Measurements from ENCODE around the gene C16orf86.
A peak's percentile ranks its signal among the peaks of the same experiment; 100 is the strongest.

C16orf86 gene

DNA sequence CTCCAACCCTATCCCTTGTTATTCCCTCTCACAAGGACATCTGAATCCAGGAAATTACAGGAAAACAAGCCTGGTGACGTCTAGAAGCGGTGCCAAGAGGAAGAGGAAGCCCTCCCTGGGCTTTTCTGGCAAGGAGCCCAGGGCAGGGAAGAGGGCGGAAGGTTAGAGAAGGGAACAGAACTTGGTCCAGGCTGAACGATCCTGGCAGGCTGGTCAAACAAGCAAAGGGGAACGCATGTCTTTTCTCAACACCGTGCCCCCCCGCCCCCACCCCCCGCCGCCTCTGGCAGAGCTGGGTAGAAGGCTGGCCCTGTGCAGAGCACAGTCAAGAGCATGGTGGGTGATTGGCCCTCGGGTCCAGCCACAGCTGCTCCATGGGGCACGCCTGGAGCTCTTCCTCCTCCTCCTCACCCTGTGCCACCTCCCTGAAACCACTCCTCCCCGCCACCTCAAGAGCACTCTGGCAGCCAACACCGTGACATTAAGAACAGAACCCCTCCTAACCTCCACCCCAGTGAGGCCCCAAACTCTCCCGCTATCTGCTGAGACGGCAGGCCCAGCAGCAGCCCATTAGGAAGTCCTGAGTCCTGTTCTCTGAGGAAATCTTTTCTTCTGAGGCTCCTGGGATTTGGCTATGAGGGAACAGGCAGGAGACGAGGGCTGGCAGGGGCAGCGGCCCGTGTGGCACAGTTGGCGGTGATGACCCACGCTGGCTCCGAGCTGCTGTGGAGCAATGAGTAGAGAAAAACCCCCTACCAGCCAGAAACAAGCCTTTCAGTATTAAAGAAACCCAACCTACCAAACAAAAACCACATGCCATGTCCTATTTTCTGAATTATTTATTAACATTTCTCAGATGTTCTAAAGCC, 7.3 kb downstream of the C16orf86 start:
- Histone ChIP-seq H3K9ac (ENCODE audit: low read length in 5 of 5) (peak overlapping the region; percentile 8 to 82 (median 65)), H3K4me3 (ENCODE audit: low read depth in 1 of 5, low read length in 5 of 5) (peak overlapping the region in 1 of 5 donors; percentile 26), H3K36me3 (ENCODE audit: control insufficient read depth in 5 of 5, insufficient read depth in 5 of 5, low read length in 5 of 5) (peaks cover 0 to 8% (median 4%) of the 10 kb centered on the region in 5 donors), H3K27me3 (ENCODE audit: control insufficient read depth in 5 of 5, insufficient read depth in 4 of 5, low read length in 5 of 5) (no peaks in the 10 kb centered on the region), H3K9me3 (ENCODE audit: control insufficient read depth in 5 of 5, low read length in 5 of 5) (no peaks in the 10 kb centered on the region), H3K4me1 (ENCODE audit: control insufficient read depth in 5 of 5, insufficient read depth in 5 of 5, low read length in 5 of 5) (peaks cover 18 to 59% (median 53%) of the 10 kb centered on the region in 5 donors), H3K27ac (ENCODE audit: low read depth, low read length) (peak overlapping the region; percentile 95)

DNA sequence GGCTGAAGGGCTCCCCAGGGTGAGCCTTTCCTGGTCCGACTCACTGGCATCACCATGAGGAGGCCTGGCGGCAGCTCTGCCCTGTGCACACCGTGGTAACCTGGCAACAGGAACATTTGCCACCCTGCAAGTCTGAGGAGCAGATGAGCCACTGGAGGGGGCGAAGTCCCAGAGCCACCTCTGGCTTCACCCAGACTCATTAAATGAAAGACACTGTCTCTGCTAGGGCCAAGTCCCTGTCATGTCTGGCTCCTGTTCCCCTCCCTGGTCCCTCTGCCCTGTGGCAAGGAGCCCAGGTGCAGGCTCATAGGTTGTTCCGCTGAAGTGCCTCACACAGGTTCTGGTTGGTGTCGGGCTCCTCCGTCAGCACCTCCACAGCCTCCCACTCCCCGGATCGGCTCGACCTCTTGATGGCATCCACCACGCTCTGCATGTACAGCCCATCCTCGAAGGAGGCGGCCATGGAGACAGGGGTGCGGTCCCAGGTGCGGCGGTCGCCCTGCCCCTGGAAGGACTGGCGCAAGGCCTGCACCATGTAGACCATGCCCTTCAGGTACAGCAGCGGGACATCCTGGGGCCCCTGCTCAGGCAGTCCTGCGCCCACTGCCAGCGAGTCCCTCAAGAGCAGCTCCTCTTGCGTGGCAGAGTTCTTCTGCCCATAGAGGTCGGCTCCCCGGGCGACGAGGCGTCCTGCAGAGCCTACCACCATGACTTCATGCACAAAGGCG, 8.4 kb downstream of the C16orf86 start:
- Histone ChIP-seq H3K9me3 (ENCODE audit: control insufficient read depth in 5 of 5, low read length in 5 of 5) (no peaks in the 10 kb centered on the region), H3K4me3 (ENCODE audit: low read depth in 1 of 5, low read length in 5 of 5) (peak overlapping the region in 1 of 5 donors; percentile 26), H3K27ac (ENCODE audit: low read depth, low read length) (peak overlapping the region; percentile 95), H3K4me1 (ENCODE audit: control insufficient read depth in 5 of 5, insufficient read depth in 5 of 5, low read length in 5 of 5) (peaks cover 18 to 56% (median 53%) of the 10 kb centered on the region in 5 donors), H3K36me3 (ENCODE audit: control insufficient read depth in 5 of 5, insufficient read depth in 5 of 5, low read length in 5 of 5) (peaks cover 0 to 8% (median 4%) of the 10 kb centered on the region in 5 donors), H3K27me3 (ENCODE audit: control insufficient read depth in 5 of 5, insufficient read depth in 4 of 5, low read length in 5 of 5) (no peaks in the 10 kb centered on the region), H3K9ac (ENCODE audit: low read length in 5 of 5) (peak overlapping the region in 4 of 5 donors; percentile 8 to 75 (median 64))

DNA sequence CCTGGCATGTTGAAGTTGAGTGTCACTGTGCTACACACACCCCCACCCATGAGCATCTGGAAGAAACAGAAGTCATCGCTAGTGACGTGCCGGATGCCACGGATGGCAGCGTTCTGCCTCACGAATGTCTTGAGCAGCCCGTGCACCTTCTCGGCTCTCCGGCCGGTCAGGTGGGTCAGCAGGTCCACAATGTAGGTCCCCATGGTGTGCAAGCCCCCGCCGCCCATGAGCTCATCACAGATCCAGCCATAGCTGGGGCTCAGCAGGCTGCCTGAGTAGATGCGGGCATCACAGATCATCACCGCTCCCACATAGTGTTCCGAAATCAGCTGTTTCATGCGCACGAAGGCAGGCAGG, 8.9 kb downstream of the C16orf86 start:
- Histone ChIP-seq H3K4me3 (ENCODE audit: low read depth in 1 of 5, low read length in 5 of 5) (no peak overlapping the region), H3K9me3 (ENCODE audit: control insufficient read depth in 5 of 5, low read length in 5 of 5) (no peaks in the 10 kb centered on the region), H3K36me3 (ENCODE audit: control insufficient read depth in 5 of 5, insufficient read depth in 5 of 5, low read length in 5 of 5) (peaks cover 0 to 13% (median 4%) of the 10 kb centered on the region in 5 donors), H3K27ac (ENCODE audit: low read depth, low read length) (no peak overlapping the region), H3K27me3 (ENCODE audit: control insufficient read depth in 5 of 5, insufficient read depth in 4 of 5, low read length in 5 of 5) (no peaks in the 10 kb centered on the region), H3K4me1 (ENCODE audit: control insufficient read depth in 5 of 5, insufficient read depth in 5 of 5, low read length in 5 of 5) (peaks cover 18 to 56% (median 53%) of the 10 kb centered on the region in 5 donors), H3K9ac (ENCODE audit: low read length in 5 of 5) (no peak overlapping the region)

DNA sequence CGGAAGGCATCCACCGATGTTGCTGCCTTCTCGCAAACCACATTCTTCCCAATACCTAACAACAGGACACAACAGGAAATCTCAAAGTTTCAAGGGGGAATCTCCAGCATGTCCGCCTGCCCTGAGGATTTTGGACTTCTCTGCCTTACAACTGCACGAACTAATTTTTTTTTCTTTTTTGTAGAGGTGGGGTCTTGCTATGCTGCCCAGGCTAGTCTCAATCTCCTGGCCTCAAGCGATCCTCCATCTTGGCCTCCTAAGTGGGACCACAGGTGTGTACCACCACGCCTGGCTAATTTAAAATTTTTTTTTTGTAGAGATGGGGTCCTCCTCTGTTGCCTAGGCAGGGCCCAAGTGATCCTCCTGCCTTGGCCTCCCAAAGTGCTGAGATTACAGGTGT, 9.4 kb downstream of the C16orf86 start:
- peaks cover 0 to 14% (median 4%) of the 10 kb centered on the region in 5 donors for H3K36me3 ChIP-seq (ENCODE audit: control insufficient read depth in 5 of 5, insufficient read depth in 5 of 5, low read length in 5 of 5)
- H3K9ac ChIP-seq (ENCODE audit: low read length in 5 of 5) = no peak overlapping the region
- no peaks in the 10 kb centered on the region for H3K9me3 ChIP-seq (ENCODE audit: control insufficient read depth in 5 of 5, low read length in 5 of 5)
- peak overlapping the region; percentile 30 for H3K27ac ChIP-seq (ENCODE audit: low read depth, low read length)
- H3K27me3 ChIP-seq (ENCODE audit: control insufficient read depth in 5 of 5, insufficient read depth in 4 of 5, low read length in 5 of 5) = no peaks in the 10 kb centered on the region
- peaks cover 18 to 56% (median 53%) of the 10 kb centered on the region in 5 donors for H3K4me1 ChIP-seq (ENCODE audit: control insufficient read depth in 5 of 5, insufficient read depth in 5 of 5, low read length in 5 of 5)
- no peak overlapping the region for H3K4me3 ChIP-seq (ENCODE audit: low read depth in 1 of 5, low read length in 5 of 5)

DNA sequence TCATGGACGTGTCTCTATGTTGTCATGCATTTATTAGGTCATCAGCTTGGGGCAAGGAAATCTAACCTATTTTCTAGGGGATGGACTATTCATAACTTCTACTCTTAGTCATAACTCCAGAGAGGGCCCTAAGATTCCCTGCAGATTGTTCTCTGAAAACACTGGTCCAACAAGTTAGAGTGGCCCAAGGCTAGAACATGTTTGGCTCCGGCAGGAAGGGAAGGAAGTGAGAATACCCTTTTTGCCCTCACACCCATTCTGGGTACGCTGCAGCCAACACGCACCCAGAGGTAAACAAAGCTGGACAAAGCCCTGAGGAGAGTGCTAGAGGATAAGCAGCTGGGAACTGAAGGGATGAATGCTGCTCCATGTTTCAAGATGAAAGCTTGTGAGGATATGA, 9.9 kb downstream of the C16orf86 start:
- Histone ChIP-seq H3K36me3 (ENCODE audit: control insufficient read depth in 5 of 5, insufficient read depth in 5 of 5, low read length in 5 of 5) (peaks cover 0 to 16% (median 4%) of the 10 kb centered on the region in 5 donors), H3K9me3 (ENCODE audit: control insufficient read depth in 5 of 5, low read length in 5 of 5) (no peaks in the 10 kb centered on the region), H3K27ac (ENCODE audit: low read depth, low read length) (peak overlapping the region; percentile 30), H3K9ac (ENCODE audit: low read length in 5 of 5) (peak overlapping the region in 2 of 5 donors; percentile 30 to 50), H3K4me1 (ENCODE audit: control insufficient read depth in 5 of 5, insufficient read depth in 5 of 5, low read length in 5 of 5) (peaks cover 18 to 56% (median 53%) of the 10 kb centered on the region in 5 donors), H3K4me3 (ENCODE audit: low read depth in 1 of 5, low read length in 5 of 5) (no peak overlapping the region), H3K27me3 (ENCODE audit: control insufficient read depth in 5 of 5, insufficient read depth in 4 of 5, low read length in 5 of 5) (no peaks in the 10 kb centered on the region)

DNA sequence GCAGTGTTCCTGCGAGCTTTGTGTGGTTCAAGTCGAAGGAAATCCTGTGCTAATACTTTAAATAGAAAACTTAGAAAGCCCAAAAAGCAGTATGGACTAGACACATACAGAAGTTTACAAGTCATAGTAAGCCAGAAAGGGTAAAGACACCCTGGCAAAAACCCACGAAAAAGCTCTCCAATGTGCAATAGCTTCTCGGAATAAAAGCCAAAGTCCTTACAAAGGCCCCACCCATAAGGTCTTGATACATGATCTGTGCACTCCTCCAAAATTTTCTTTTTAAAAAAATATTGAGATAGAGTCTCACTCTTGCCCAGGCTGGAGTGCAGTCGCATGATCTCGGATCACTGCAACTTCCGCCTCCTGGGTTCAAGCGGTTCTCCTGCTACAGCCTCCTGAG, 10.3 kb downstream of the C16orf86 start:
- peaks cover 18 to 56% (median 53%) of the 10 kb centered on the region in 5 donors for H3K4me1 ChIP-seq (ENCODE audit: control insufficient read depth in 5 of 5, insufficient read depth in 5 of 5, low read length in 5 of 5)
- H3K9ac ChIP-seq (ENCODE audit: low read length in 5 of 5) = peak overlapping the region in 1 of 5 donors; percentile 50
- peaks cover 0 to 16% (median 4%) of the 10 kb centered on the region in 5 donors for H3K36me3 ChIP-seq (ENCODE audit: control insufficient read depth in 5 of 5, insufficient read depth in 5 of 5, low read length in 5 of 5)
- H3K27me3 ChIP-seq (ENCODE audit: control insufficient read depth in 5 of 5, insufficient read depth in 4 of 5, low read length in 5 of 5) = no peaks in the 10 kb centered on the region
- H3K4me3 ChIP-seq (ENCODE audit: low read depth in 1 of 5, low read length in 5 of 5) = no peak overlapping the region
- no peaks in the 10 kb centered on the region for H3K9me3 ChIP-seq (ENCODE audit: control insufficient read depth in 5 of 5, low read length in 5 of 5)
- peak overlapping the region; percentile 30 for H3K27ac ChIP-seq (ENCODE audit: low read depth, low read length)

DNA sequence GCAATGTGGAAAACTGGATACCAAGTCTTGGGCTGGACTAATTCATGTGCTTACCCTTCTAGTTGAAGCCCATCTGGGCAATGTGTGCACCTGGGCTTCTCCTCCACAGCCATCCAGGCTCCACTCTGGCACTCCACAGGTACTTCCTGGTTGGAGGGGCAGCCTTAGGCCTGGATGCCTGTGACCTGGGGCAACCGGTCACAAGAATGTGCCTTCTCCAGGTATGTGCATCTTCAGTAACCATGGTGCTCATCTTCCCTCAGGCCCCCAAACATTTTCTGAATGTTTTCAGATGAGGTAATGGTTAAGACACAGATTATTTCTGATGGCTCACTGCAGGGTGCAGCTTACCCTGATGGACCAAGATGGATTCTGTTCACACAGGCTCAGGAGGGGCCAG, 11.1 kb downstream of the C16orf86 start:
- peaks cover 18 to 54% (median 49%) of the 10 kb centered on the region in 5 donors for H3K4me1 ChIP-seq (ENCODE audit: control insufficient read depth in 5 of 5, insufficient read depth in 5 of 5, low read length in 5 of 5)
- H3K9ac ChIP-seq (ENCODE audit: low read length in 5 of 5) = peak overlapping the region in 1 of 5 donors; percentile 38
- peaks cover 0 to 16% (median 4%) of the 10 kb centered on the region in 5 donors for H3K36me3 ChIP-seq (ENCODE audit: control insufficient read depth in 5 of 5, insufficient read depth in 5 of 5, low read length in 5 of 5)
- no peaks in the 10 kb centered on the region for H3K27me3 ChIP-seq (ENCODE audit: control insufficient read depth in 5 of 5, insufficient read depth in 4 of 5, low read length in 5 of 5)
- H3K9me3 ChIP-seq (ENCODE audit: control insufficient read depth in 5 of 5, low read length in 5 of 5) = no peaks in the 10 kb centered on the region
- H3K27ac ChIP-seq (ENCODE audit: low read depth, low read length) = peak overlapping the region; percentile 30
- no peak overlapping the region for H3K4me3 ChIP-seq (ENCODE audit: low read depth in 1 of 5, low read length in 5 of 5)

DNA sequence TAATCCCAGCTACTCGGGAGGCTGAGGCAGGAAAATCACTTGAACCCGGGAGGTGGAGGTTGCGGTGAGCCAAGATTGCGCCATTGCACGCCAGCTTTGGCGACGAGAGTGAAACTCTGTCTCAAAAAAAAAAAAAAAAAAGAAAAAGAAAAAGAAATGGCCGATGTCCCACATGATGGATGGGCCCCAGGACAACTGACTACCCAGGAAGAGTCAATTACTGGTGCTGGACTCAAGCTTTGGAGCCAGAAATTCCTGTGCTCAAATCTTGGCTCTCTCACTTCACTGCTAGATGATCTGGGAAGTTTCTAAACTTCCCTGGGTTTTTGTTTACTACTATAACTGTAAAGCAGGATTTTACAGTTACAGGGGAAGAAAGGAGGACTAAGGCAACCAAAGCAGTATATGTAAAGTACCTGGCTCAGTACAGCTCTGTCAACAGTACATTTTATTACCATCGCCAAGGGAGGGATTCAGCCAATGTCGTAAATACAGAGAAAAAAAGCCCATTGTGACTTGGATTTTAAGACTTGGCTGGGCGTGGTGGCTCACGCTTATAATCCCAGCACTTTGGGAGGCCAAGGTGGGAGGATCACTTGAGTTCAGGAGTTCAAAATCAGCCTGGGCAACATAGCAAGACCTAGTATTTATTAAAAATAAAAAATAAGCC, 11.9 kb downstream of the C16orf86 start:
- H3K4me1 ChIP-seq (ENCODE audit: control insufficient read depth in 5 of 5, insufficient read depth in 5 of 5, low read length in 5 of 5) = peaks cover 10 to 46% (median 43%) of the 10 kb centered on the region in 5 donors
- H3K36me3 ChIP-seq (ENCODE audit: control insufficient read depth in 5 of 5, insufficient read depth in 5 of 5, low read length in 5 of 5) = peaks cover 0 to 23% (median 9%) of the 10 kb centered on the region in 5 donors
- no peaks in the 10 kb centered on the region for H3K27me3 ChIP-seq (ENCODE audit: control insufficient read depth in 5 of 5, insufficient read depth in 4 of 5, low read length in 5 of 5)
- H3K9me3 ChIP-seq (ENCODE audit: control insufficient read depth in 5 of 5, low read length in 5 of 5) = no peaks in the 10 kb centered on the region
- peak overlapping the region in 1 of 5 donors; percentile 39 for H3K9ac ChIP-seq (ENCODE audit: low read length in 5 of 5)
- peak overlapping the region in 1 of 5 donors; percentile 6 for H3K4me3 ChIP-seq (ENCODE audit: low read depth in 1 of 5, low read length in 5 of 5)
- H3K27ac ChIP-seq (ENCODE audit: low read depth, low read length) = peak overlapping the region; percentile 65

DNA sequence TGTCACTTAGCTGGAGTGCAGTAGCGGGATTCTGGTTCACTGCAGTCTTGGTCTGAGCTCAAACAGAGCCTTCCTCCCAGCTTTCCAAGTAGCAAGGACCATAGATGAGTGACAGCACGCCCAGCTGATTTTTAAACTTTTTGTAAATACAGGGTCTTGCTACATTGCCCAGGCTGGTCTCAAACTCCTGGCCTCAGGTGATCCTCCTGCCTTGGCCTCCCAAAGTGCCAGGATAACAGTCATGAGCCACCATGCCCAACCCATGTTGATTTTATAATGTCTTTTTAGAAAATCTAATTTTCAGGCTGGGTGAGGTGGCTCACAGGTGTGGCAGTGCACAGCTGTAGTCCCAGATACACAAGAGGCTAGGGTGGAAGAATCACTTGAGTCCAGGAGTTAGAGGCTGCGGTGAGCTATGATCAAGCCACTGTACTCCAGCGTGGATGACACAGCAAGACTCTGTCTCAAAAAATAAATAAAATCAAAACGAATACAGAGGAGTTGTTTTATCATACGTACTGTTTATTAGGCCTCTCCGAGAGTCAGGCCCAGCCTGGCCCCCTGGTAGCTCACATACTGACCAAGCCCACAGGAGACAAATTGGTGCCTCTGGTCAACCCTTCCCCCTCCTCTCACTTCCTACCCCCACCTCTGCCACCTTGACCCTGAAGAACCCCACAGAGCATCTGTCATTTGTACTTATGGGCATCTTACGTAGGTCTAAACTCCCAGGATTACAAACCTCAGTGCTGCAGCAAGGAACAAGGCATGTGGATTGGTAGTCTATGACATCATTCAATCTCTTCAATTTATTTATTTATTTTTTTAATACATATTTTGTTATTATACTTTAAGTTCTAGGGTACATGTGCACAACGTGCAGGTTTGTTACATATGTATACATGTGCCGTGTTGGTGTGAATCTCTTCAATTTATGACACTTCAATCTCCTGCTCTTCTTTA, 13.6 kb downstream of the C16orf86 start:
- Histone ChIP-seq H3K27ac (ENCODE audit: low read depth, low read length) (no peak overlapping the region), H3K4me3 (ENCODE audit: low read depth in 1 of 5, low read length in 5 of 5) (no peak overlapping the region), H3K9me3 (ENCODE audit: control insufficient read depth in 5 of 5, low read length in 5 of 5) (no peaks in the 10 kb centered on the region), H3K9ac (ENCODE audit: low read length in 5 of 5) (no peak overlapping the region), H3K4me1 (ENCODE audit: control insufficient read depth in 5 of 5, insufficient read depth in 5 of 5, low read length in 5 of 5) (peaks cover 6 to 37% (median 36%) of the 10 kb centered on the region in 5 donors), H3K27me3 (ENCODE audit: control insufficient read depth in 5 of 5, insufficient read depth in 4 of 5, low read length in 5 of 5) (no peaks in the 10 kb centered on the region), H3K36me3 (ENCODE audit: control insufficient read depth in 5 of 5, insufficient read depth in 5 of 5, low read length in 5 of 5) (peaks cover 0 to 33% (median 17%) of the 10 kb centered on the region in 5 donors)

All from subcutaneous abdominal adipose tissue (tissue), 5 donors.